Measurements from ENCODE around the gene LBHD2.
A peak's percentile ranks its signal among the peaks of the same experiment; 100 is the strongest.

Gene LBHD2

GRCh38 chr14:103104654-103105452, 20.8 kb downstream of the LBHD2 start:
- Histone ChIP-seq H3K27ac (ENCODE audit: low read depth, low read length) (peak overlapping the region; percentile 59), H3K9me3 (ENCODE audit: control insufficient read depth, insufficient read depth, low read length) (no peaks in the 10 kb centered on the region), H3K36me3 (ENCODE audit: control insufficient read depth, low read length) (no peaks in the 10 kb centered on the region), H3F3A (ENCODE audit: control insufficient read depth, insufficient read depth) (no peaks in the 10 kb centered on the region), H3K4me2 (ENCODE audit: low read length) (peak overlapping the region; percentile 53), H3K27me3 (ENCODE audit: control insufficient read depth, low read length) (peaks cover 10% of the 10 kb centered on the region), H3K79me2 (ENCODE audit: control insufficient read depth, low read length) (no peaks in the 10 kb centered on the region), H3K4me3 (ENCODE audit: low read length) (peak overlapping the region; percentile 18), H3K4me1 (ENCODE audit: control insufficient read depth, low read length) (peaks cover 63% of the 10 kb centered on the region), H4K20me1 (ENCODE audit: control insufficient read depth, insufficient read depth, low read depth, low read length) (no peaks in the 10 kb centered on the region), H3K9me2 (replicated peaks; ENCODE audit: control insufficient read depth, low read length) (no peaks in the 10 kb centered on the region)
- no peak for TF ChIP-seq EZH2phosphoT487 (IDR thresholded peaks at IDR 0.05; ENCODE audit: borderline replicate concordance, low read length)
- peak; percentile 95 for TF ChIP-seq CTCF (IDR thresholded peaks at IDR 0.05; ENCODE audit: low read depth, low read length, poor library complexity, severe bottlenecking)

DNA sequence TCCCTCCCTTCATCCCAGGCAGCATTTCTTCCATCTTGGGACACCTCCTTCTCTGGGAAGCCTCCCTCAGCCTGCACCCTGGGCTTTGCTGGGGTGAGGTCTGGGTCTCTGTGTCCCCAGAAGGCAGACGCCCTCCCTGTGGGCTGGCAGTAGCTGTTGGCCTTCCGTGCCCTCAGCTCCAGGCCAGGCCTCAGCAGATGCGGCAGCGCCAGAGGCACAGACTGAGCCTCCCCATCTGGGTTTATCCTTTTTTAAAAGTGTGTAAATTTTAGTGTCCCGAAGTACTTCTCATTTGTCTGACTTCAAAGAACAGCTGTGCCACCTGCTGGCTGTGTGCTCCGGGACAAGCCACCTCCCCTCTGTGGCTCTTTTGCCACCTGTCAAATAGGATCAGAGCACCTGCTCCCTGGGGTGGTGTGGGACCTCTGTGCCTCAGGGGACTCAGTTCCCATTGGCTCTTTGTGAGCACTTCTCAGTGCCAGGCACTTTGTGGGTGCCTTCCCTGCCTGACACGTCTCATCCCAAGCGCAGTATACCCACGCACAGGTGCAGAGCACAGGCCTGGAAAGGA, 21.7 kb downstream of the LBHD2 start:
- peak overlapping the region; percentile 59 for H3K27ac ChIP-seq (ENCODE audit: low read depth, low read length)
- H3K27me3 ChIP-seq (ENCODE audit: control insufficient read depth, low read length), result peaks cover 10% of the 10 kb centered on the region
- H3K4me1 ChIP-seq (ENCODE audit: control insufficient read depth, low read length), result peaks cover 63% of the 10 kb centered on the region
- H3K9me3 ChIP-seq (ENCODE audit: control insufficient read depth, insufficient read depth, low read length), result no peaks in the 10 kb centered on the region
- H3K79me2 ChIP-seq (ENCODE audit: control insufficient read depth, low read length), result no peaks in the 10 kb centered on the region
- peak overlapping the region; percentile 53 for H3K4me2 ChIP-seq (ENCODE audit: low read length)
- H4K20me1 ChIP-seq (ENCODE audit: control insufficient read depth, insufficient read depth, low read depth, low read length), result no peaks in the 10 kb centered on the region
- no peaks in the 10 kb centered on the region for H3K9me2 ChIP-seq (replicated peaks; ENCODE audit: control insufficient read depth, low read length)
- H3K36me3 ChIP-seq (ENCODE audit: control insufficient read depth, low read length), result no peaks in the 10 kb centered on the region
- H3F3A ChIP-seq (ENCODE audit: control insufficient read depth, insufficient read depth), result peaks cover 5% of the 10 kb centered on the region
- TF ChIP-seq CTCF (IDR thresholded peaks at IDR 0.05; ENCODE audit: low read depth, low read length, poor library complexity, severe bottlenecking) (peak; percentile 43), EZH2phosphoT487 (IDR thresholded peaks at IDR 0.05; ENCODE audit: borderline replicate concordance, low read length) (no peak)
- peak overlapping the region; percentile 18 for H3K4me3 ChIP-seq (ENCODE audit: low read length)

GRCh38 chr14:103107455-103107854, 23.4 kb downstream of the LBHD2 start:
- Histone ChIP-seq H3K4me3 (ENCODE audit: low read length) (no peak overlapping the region), H3K9me3 (ENCODE audit: control insufficient read depth, insufficient read depth, low read length) (no peaks in the 10 kb centered on the region), H3F3A (ENCODE audit: control insufficient read depth, insufficient read depth) (peaks cover 5% of the 10 kb centered on the region), H3K9me2 (replicated peaks; ENCODE audit: control insufficient read depth, low read length) (no peaks in the 10 kb centered on the region), H3K79me2 (ENCODE audit: control insufficient read depth, low read length) (no peaks in the 10 kb centered on the region), H3K27me3 (ENCODE audit: control insufficient read depth, low read length) (peaks cover 10% of the 10 kb centered on the region), H4K20me1 (ENCODE audit: control insufficient read depth, insufficient read depth, low read depth, low read length) (no peaks in the 10 kb centered on the region), H3K4me2 (ENCODE audit: low read length) (no peak overlapping the region), H3K4me1 (ENCODE audit: control insufficient read depth, low read length) (peaks cover 73% of the 10 kb centered on the region), H3K27ac (ENCODE audit: low read depth, low read length) (no peak overlapping the region), H3K36me3 (ENCODE audit: control insufficient read depth, low read length) (no peaks in the 10 kb centered on the region)
- TF ChIP-seq CTCF (IDR thresholded peaks at IDR 0.05; ENCODE audit: low read depth, low read length, poor library complexity, severe bottlenecking) (no peak), EZH2phosphoT487 (IDR thresholded peaks at IDR 0.05; ENCODE audit: borderline replicate concordance, low read length) (no peak)

Measured in DOHH2 (cell line).